Nephron progenitor cell (in vitro differentiated cells): ENCODE measurements around the gene TRPV4.

ENCODE experiments used
- DNase-seq: peaks from one replicate; pipeline ENCODE4 v3.0.0; 2021
- H3K27ac Mint-ChIP-seq: 2 replicates; pipeline ENCODE4 v1.8.0; 2021; ENCODE audit warnings: mild to moderate bottlenecking, moderate library complexity, mixed read lengths
- H3K27me3 Mint-ChIP-seq: 2 replicates; pipeline ENCODE4 v1.8.0; 2021; ENCODE audit warnings: mild to moderate bottlenecking, low read depth, mixed read lengths; ENCODE audit not compliant: poor library complexity
- H3K36me3 Mint-ChIP-seq: 2 replicates; pipeline ENCODE4 v1.8.0; 2021; ENCODE audit warnings: low read depth, mixed read lengths
- H3K4me1 Mint-ChIP-seq: 2 replicates; pipeline ENCODE4 v1.8.0; 2021; ENCODE audit warnings: mixed read lengths
- H3K4me3 Mint-ChIP-seq: 2 replicates; pipeline ENCODE4 v1.8.0; 2021; ENCODE audit warnings: mild to moderate bottlenecking, moderate library complexity, mixed read lengths
- H3K9me3 Mint-ChIP-seq: 2 replicates; pipeline ENCODE4 v1.8.0; 2021; ENCODE audit warnings: mild to moderate bottlenecking, moderate library complexity, mixed read lengths
- CTCF ChIP-seq: fragments of 200-600 bp; sonication (generic); IDR thresholded peaks from 2 replicates; pipeline ENCODE4 v1.5.0; 2021; ENCODE audit warnings: antibody characterized with exemption

TRPV4 gene

GRCh38 chr12:109735825-109736551 lies 97.2 kb downstream of the TRPV4 start:
- peak; percentile 1 for DNase-seq
- Mint-ChIP-seq H3K27ac (no peak overlapping the region), H3K27me3 (peaks cover 11% of the 10 kb centered on the region), H3K4me3 (no peak overlapping the region), H3K36me3 (no peaks in the 10 kb centered on the region), H3K9me3 (no peaks in the 10 kb centered on the region), H3K4me1 (peaks cover 38% of the 10 kb centered on the region)
- no peak for TF ChIP-seq CTCF

- Mint-ChIP-seq H3K9me3 (no peaks in the 10 kb centered on the region), H3K4me1 (peaks cover 38% of the 10 kb centered on the region), H3K36me3 (no peaks in the 10 kb centered on the region), H3K27me3 (peaks cover 16% of the 10 kb centered on the region), H3K27ac (no peak overlapping the region), H3K4me3 (no peak overlapping the region)
- TF ChIP-seq CTCF: no peak
- DNase-seq: peak; percentile 11
Measured at GRCh38 chr12:109735051-109735521, 98.1 kb downstream of the TRPV4 start.

- Mint-ChIP-seq H3K9me3 (no peaks in the 10 kb centered on the region), H3K4me1 (peaks cover 38% of the 10 kb centered on the region), H3K36me3 (no peaks in the 10 kb centered on the region), H3K4me3 (peak overlapping the region; percentile 56), H3K27ac (no peak overlapping the region), H3K27me3 (peaks cover 19% of the 10 kb centered on the region)
- DNase-seq: peak; percentile 39
- TF ChIP-seq CTCF: no peak
Measured at GRCh38 chr12:109734219-109735000, 98.8 kb downstream of the TRPV4 start.
